MCF 10A (cell line): Measurements from ENCODE around the gene DDIT3. TPM values are rescaled to one million over a fixed set of nuclear protein-coding genes. Genes with fewer than 3 reads are reported as not detected.

Experiments
- Bru-seq: library from RNA; stranded (reverse); fragments of 400-500 nt; gene quantifications from one replicate; lab custom pipeline; 2021; lab: Mats Ljungman, UMichigan
- BruChase-seq, 2 experiments: library from RNA; stranded (reverse); fragments of 400-500 nt; gene quantifications; one replicate each; lab custom pipeline; 2021; lab: Mats Ljungman, UMichigan
- BruUV-seq: library from RNA; stranded (reverse); fragments of 400-500 nt; replicated peaks from 2 replicates; lab custom pipeline; 2021; lab: Mats Ljungman, UMichigan
- CTCF ChIA-PET: fragments of 300-600 bp; sonication (Branson Sonifier 250); formaldehyde crosslinking; extraction: SDS; loops from one replicate; lab custom pipeline; 2021; ENCODE audit warnings: antibody characterized with exemption, inconsistent platforms; lab: Yijun Ruan, JAX
- POLR2A ChIA-PET: fragments of 300-600, 350-650 bp; sonication (Branson Sonifier 250); formaldehyde crosslinking; extraction: SDS; loops from one replicate; lab custom pipeline; 2020; ENCODE audit warnings: antibody characterized with exemption, inconsistent platforms; lab: Yijun Ruan, JAX
- DNase-seq: peaks from one replicate; pipeline ENCODE4 v3.0.0-alpha.2; 2018; ENCODE audit not compliant: unreplicated experiment
- H3K27ac Mint-ChIP-seq: one replicate; pipeline ENCODE4 v1.8.0; 2022; ENCODE audit warnings: mild to moderate bottlenecking, low read depth, mixed read lengths; ENCODE audit not compliant: unreplicated experiment
- H3K27me3 Mint-ChIP-seq: one replicate; pipeline ENCODE4 v1.8.0; 2022; ENCODE audit warnings: mixed read lengths; ENCODE audit not compliant: insufficient read depth, unreplicated experiment
- H3K36me3 Mint-ChIP-seq: one replicate; pipeline ENCODE4 v1.8.0; 2022; ENCODE audit warnings: mild to moderate bottlenecking, moderate library complexity, mixed read lengths; ENCODE audit not compliant: insufficient read depth, unreplicated experiment
- H3K4me1 Mint-ChIP-seq: one replicate; pipeline ENCODE4 v1.8.0; 2022; ENCODE audit warnings: mixed read lengths; ENCODE audit not compliant: insufficient read depth, unreplicated experiment
- H3K4me3 Mint-ChIP-seq: one replicate; pipeline ENCODE4 v1.8.0; 2022; ENCODE audit warnings: mild to moderate bottlenecking, moderate library complexity, mixed read lengths; ENCODE audit not compliant: unreplicated experiment
- H3K9me3 Mint-ChIP-seq: one replicate; pipeline ENCODE4 v1.8.0; 2022; ENCODE audit warnings: mixed read lengths; ENCODE audit not compliant: unreplicated experiment
- CTCF ChIP-seq: fragments of 200-600 bp; IDR thresholded peaks from one replicate; pipeline ENCODE4 v1.8.0; 2022; ENCODE audit warnings: antibody characterized with exemption, mild to moderate bottlenecking; ENCODE audit not compliant: unreplicated experiment
- intact Hi-C: fragments of 100-400 bp; cut with micrococcal nuclease; formaldehyde crosslinking; loops from 2 replicates; pipeline ENCODE4 v1.14.1; 2022
- long read RNA-seq: library from polyadenylated mRNA; stranded (forward); transcript quantifications from one replicate; pipeline ENCODE4 v2.0.0, GENCODE V29; 2022
- total RNA-seq: library from RNA; stranded (reverse); gene quantifications from 2 replicates; pipeline ENCODE4 v1.2.3, GENCODE V29; 2022

The DDIT3 gene
- total RNA-seq, result 156 and 168 TPM in 2 replicates
- percentile 99 among the genes with signal in this experiment for Bru-seq, nascent RNA
- percentile 74 among the genes with signal in this experiment for BruChase-seq, experiment 1, labeled RNA remaining after a 6-hour chase
- percentile 97 among the genes with signal in this experiment for BruChase-seq, experiment 2, labeled RNA remaining after a 2-hour chase
- long read RNA-seq, transcript DDIT3-205 (3 exons, 951 nt), result minor isoform, 14 of 391 reads
- long read RNA-seq, transcript DDIT3-201 (4 exons, 906 nt), result major isoform, 269 of 391 reads
- long read RNA-seq, transcript DDIT3-202 (4 exons, 872 nt), result minor isoform, 59 of 391 reads
- long read RNA-seq, partial matches to known transcripts, result 15 of 391 reads
- long read RNA-seq, other reads (novel, unspliced or antisense), result 34 of 391 reads

- peak; percentile 99 for DNase-seq
- no peaks in the 10 kb centered on the region for H3K9me3 Mint-ChIP-seq
- ChIA-PET POLR2A (interaction anchor here (0.6 to 3.8 kb wide), 21 partner anchors 10 to 432 kb away, joined by 3 to 43 read pairs (median 4); partner anchors contain the start of genes CDK4, DCTN2, GLI1 and PIP4K2C), CTCF (interaction anchor here (0.8 to 1.8 kb wide), 2 partner anchors 10 to 101 kb away, joined by 4 to 5 read pairs; no protein-coding TSS in a partner anchor)
- H3K4me3 Mint-ChIP-seq, result peak within 1 kb of the TSS; percentile 90
- intact Hi-C loops, result no loop called here
- TSS peak; percentile 65 for BruUV-seq
- H3K36me3 Mint-ChIP-seq, result peaks cover 82% of the 10 kb centered on the region
- H3K27ac Mint-ChIP-seq, result peak within 1 kb of the TSS; percentile 98
- H3K27me3 Mint-ChIP-seq, result no peaks in the 10 kb centered on the region
- no peak for TF ChIP-seq CTCF
- peaks cover 50% of the 10 kb centered on the region for H3K4me1 Mint-ChIP-seq
Measured at GRCh38 chr12:57520053-57520818, at the start of gene DDIT3. Gene DDIT3 (minus strand): TSS chr12:57520514. CDS start chr12:57517406, 3,108 bp downstream.

DNA sequence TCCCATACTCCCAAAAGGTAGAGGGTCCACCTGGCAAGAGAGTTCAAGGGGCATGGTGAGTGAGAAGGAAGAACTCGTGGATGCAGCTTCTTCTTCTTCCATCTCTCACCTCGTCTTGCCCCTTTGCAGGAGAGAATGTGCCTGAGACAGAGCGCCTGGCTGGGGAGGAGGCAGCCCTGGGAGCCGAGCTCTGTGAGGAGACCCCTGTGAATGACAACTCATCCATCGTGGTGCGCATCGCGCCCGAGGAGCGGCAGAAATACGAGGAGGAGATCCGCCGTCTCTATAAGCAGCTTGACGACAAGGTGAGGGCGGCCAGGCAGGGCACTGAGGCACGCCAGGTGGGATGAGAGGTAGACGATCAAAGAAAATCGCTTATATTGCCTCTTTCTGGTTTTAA lies 49.5 kb upstream of the DDIT3 start:
- H3K36me3 Mint-ChIP-seq, result no peaks in the 10 kb centered on the region
- ChIA-PET POLR2A (no interaction called here), CTCF (interaction anchor here (0.8 to 6.7 kb wide), 2 partner anchors 13 to 330 kb away, joined by 5 to 55 read pairs; no protein-coding TSS in a partner anchor)
- no peak overlapping the region for H3K4me3 Mint-ChIP-seq
- peaks cover 4% of the 10 kb centered on the region for H3K27me3 Mint-ChIP-seq
- no peak for TF ChIP-seq CTCF
- no peak overlapping the region for H3K27ac Mint-ChIP-seq
- H3K4me1 Mint-ChIP-seq, result no peaks in the 10 kb centered on the region
- intact Hi-C loops, result no loop called here
- no peak for DNase-seq
- no TSS peak for BruUV-seq
- H3K9me3 Mint-ChIP-seq, result no peaks in the 10 kb centered on the region

GRCh38 chr12:57568838-57569237 lies 48.5 kb upstream of the DDIT3 start:
- CTCF ChIA-PET, result interaction anchor here (0.6 to 1.3 kb wide), 3 partner anchors 13 to 1372 kb away, joined by 3 to 5 read pairs (median 3); no protein-coding TSS in a partner anchor
- no peak for TF ChIP-seq CTCF
- Mint-ChIP-seq H3K36me3 (no peaks in the 10 kb centered on the region), H3K9me3 (no peaks in the 10 kb centered on the region), H3K27me3 (peaks cover 15% of the 10 kb centered on the region), H3K4me1 (no peaks in the 10 kb centered on the region), H3K27ac (no peak overlapping the region), H3K4me3 (no peak overlapping the region)
- DNase-seq, result no peak
- POLR2A ChIA-PET, result no interaction called here
- intact Hi-C loops, result no loop called here
- BruUV-seq, result no TSS peak
